T-cell (primary cell): ENCODE data around the gene PLEK. TPM values are rescaled to one million over a fixed set of nuclear protein-coding genes. Genes with fewer than 3 reads are reported as not detected.

Experiments
- ATAC-seq, 4 experiments: fragments of 200-7000 bp in 3 of 4; fragments of 150-1000 bp in 1 of 4; cut with Tn5 transposase; replicated peaks in 1 of 4; 1 replicate in 3 of 4; 2 replicates in 1 of 4; pipeline ENCODE4 v1.10.0; 2021; ENCODE audit warnings: moderate library complexity in 3 of 4, mild to moderate bottlenecking in 2 of 4, moderate number of reproducible peaks in 1 of 4
- CTCF ChIA-PET, 2 donors: fragments of 300-600 bp; sonication (Branson Sonifier 250); formaldehyde crosslinking; loops; one replicate each; lab custom pipeline; 2022; ENCODE audit warnings: antibody characterized with exemption in 2 of 2; lab: Charles Lee
- POLR2A ChIA-PET, 2 donors: fragments of 300-600 bp; sonication (Branson Sonifier 250); formaldehyde crosslinking; loops; one replicate each; lab custom pipeline; 2022; ENCODE audit warnings: antibody characterized with exemption in 2 of 2; lab: Charles Lee
- DNase-seq, 35 experiments: peaks; one replicate each; pipeline versions ENCODE4 v3.0.0 to v3.0.0-alpha.2; 2013 to 2023
- H3K27ac ChIP-seq: one replicate; pipeline ENCODE4 v1.5.1; 2013; ENCODE audit warnings: low read length
- H3K27me3 ChIP-seq, 2 experiments: replicated peaks in 1 of 2; 1 replicate in 1 of 2; 2 replicates in 1 of 2; pipeline versions ENCODE4 v1.6.1 to v1.7.0; 2013; ENCODE audit warnings: low read length in 1 of 2, mixed read lengths in 1 of 2; ENCODE audit not compliant: control insufficient read depth in 2 of 2, insufficient read depth in 2 of 2; ENCODE audit errors: extremely low read depth in 1 of 2
- H3K36me3 ChIP-seq, 2 donors: 1 replicate in 1 of 2; 2 replicates in 1 of 2; pipeline versions ENCODE4 v1.6.1 to v1.7.0; 2013; ENCODE audit warnings: low read length in 1 of 2; ENCODE audit not compliant: control insufficient read depth in 2 of 2, insufficient read depth in 1 of 2; ENCODE audit errors: extremely low read depth in 1 of 2
- H3K4me1 ChIP-seq, 2 experiments: 1 replicate in 1 of 2; 2 replicates in 1 of 2; pipeline versions ENCODE4 v1.6.1 to v1.7.0; 2013; ENCODE audit warnings: low read length in 2 of 2, mixed read lengths in 1 of 2; ENCODE audit not compliant: insufficient read depth in 2 of 2, control insufficient read depth in 1 of 2; ENCODE audit errors: extremely low read depth in 1 of 2
- H3K4me3 ChIP-seq, 2 donors: 1 replicate in 1 of 2; 2 replicates in 1 of 2; pipeline versions ENCODE4 v1.5.1 to v1.7.0; 2013; ENCODE audit warnings: mild to moderate bottlenecking in 2 of 2, low read length in 1 of 2, moderate library complexity in 1 of 2; ENCODE audit not compliant: control insufficient read depth in 1 of 2; ENCODE audit errors: extremely low read depth in 1 of 2
- H3K9me3 ChIP-seq: 2 replicates; pipeline ENCODE4 v1.7.0; 2013
- H3K27ac Mint-ChIP-seq, 2 donors: one replicate each; pipeline ENCODE4 v1.8.0; 2020 to 2021; ENCODE audit warnings: mild to moderate bottlenecking in 2 of 2, mixed read lengths in 2 of 2
- H3K27me3 Mint-ChIP-seq, 2 donors: one replicate each; pipeline ENCODE4 v1.8.0; 2021 to 2022; ENCODE audit warnings: mixed read lengths in 2 of 2
- H3K36me3 Mint-ChIP-seq: one replicate; pipeline ENCODE4 v1.8.0; 2021; ENCODE audit warnings: mixed read lengths
- H3K4me1 Mint-ChIP-seq, 3 donors: one replicate each; pipeline ENCODE4 v1.8.0; 2020 to 2022; ENCODE audit warnings: mixed read lengths in 3 of 3, mild to moderate bottlenecking in 1 of 3
- H3K4me3 Mint-ChIP-seq, 3 donors: one replicate each; pipeline ENCODE4 v1.8.0; 2020 to 2022; ENCODE audit warnings: mild to moderate bottlenecking in 3 of 3, mixed read lengths in 3 of 3, moderate library complexity in 3 of 3
- H3K9me3 Mint-ChIP-seq, 3 donors: one replicate each; pipeline ENCODE4 v1.8.0; 2020 to 2022; ENCODE audit warnings: mixed read lengths in 3 of 3
- WGBS: methylation state at CpG from one replicate; pipeline ENCODE4 v1.1.5; 2013; ENCODE audit warnings: missing lambda C conversion rate; ENCODE audit not compliant: insufficient coverage; 5-methylcytosine and 5-hydroxymethylcytosine counted together
- total RNA-seq, 35 experiments: library from RNA in 6 of 35; stranded (reverse) in 6 of 35; fragments of 120-200 nt in 1 of 35; gene quantifications; one replicate each; pipeline versions ENCODE4 v1.2.1 to v1.2.4 and lab custom pipeline; 2013 to 2026

Gene PLEK
- total RNA-seq (10 to 100 TPM in 4 of 5 donors, 1 to 10 TPM in 1; 5.1 to 28.4 (median 13.6) TPM), total RNA-seq (lab: John Stamatoyannopoulos, UW) (8.3 to 136 (median 22.0) reads per million in 29 experiments)
- 103 TPM for total RNA-seq (2013)

GRCh38 chr2:68365087-68365486, at the start of gene PLEK:
Gene PLEK (plus strand): TSS chr2:68365282. CDS start chr2:68365352, 70 bp downstream.
- peaks cover 0 to 6% (median 5%) of the 10 kb centered on the region in 3 donors for H3K9me3 Mint-ChIP-seq
- H3K36me3 Mint-ChIP-seq: peaks cover 2% of the 10 kb centered on the region
- peaks cover 13 to 48% (median 16%) of the 10 kb centered on the region in 3 donors for H3K4me1 Mint-ChIP-seq
- 48% methylated on average over 7 of the region's 7 CpGs for WGBS
- DNase-seq (peak in 25 of 35 experiments; percentile 7 to 55 (median 23)), ATAC-seq (peak in 2 of 4 experiments; percentile 52)
- Histone ChIP-seq H3K4me3 (peak within 1 kb of the TSS in 1 of 2 donors; percentile 53), H3K9me3 (no peaks in the 10 kb centered on the region), H3K27ac (peak within 1 kb of the TSS; percentile 53), H3K27me3 (no peaks in the 10 kb centered on the region), H3K36me3 (no peaks in the 10 kb centered on the region), H3K4me1 (peaks cover 0 to 15% of the 10 kb centered on the region in 2 experiments)
- ChIA-PET CTCF (interaction anchor here in 1 of 2 donors (0.9 kb wide), 1 partner anchor 14 kb away, joined by 3 read pairs; no protein-coding TSS in a partner anchor), POLR2A (no interaction called here)
- H3K27me3 Mint-ChIP-seq: peaks cover 0 to 4% of the 10 kb centered on the region in 2 donors
- H3K4me3 Mint-ChIP-seq: peak within 1 kb of the TSS; percentile 73 to 83 (median 77)
- H3K27ac Mint-ChIP-seq: peak within 1 kb of the TSS; percentile 66 to 88

GRCh38 chr2:68316111-68316510, 49.0 kb upstream of the PLEK start:
- DNase-seq (no peak), ATAC-seq (no peak)
- H3K4me3 Mint-ChIP-seq: no peak overlapping the region
- Histone ChIP-seq H3K36me3 (no peaks in the 10 kb centered on the region), H3K27ac (no peak overlapping the region), H3K4me3 (no peak overlapping the region), H3K4me1 (peaks cover 0 to 15% of the 10 kb centered on the region in 2 experiments), H3K9me3 (no peaks in the 10 kb centered on the region), H3K27me3 (peaks cover 4 to 22% of the 10 kb centered on the region in 2 experiments)
- H3K9me3 Mint-ChIP-seq: peaks cover 0 to 7% (median 7%) of the 10 kb centered on the region in 3 donors
- peaks cover 36 to 57% of the 10 kb centered on the region in 2 donors for H3K27me3 Mint-ChIP-seq
- POLR2A ChIA-PET: no interaction called here
- H3K4me1 Mint-ChIP-seq: peaks cover 0 to 14% (median 9%) of the 10 kb centered on the region in 3 donors
- no peak overlapping the region for H3K27ac Mint-ChIP-seq
- H3K36me3 Mint-ChIP-seq: no peaks in the 10 kb centered on the region
- no CpG with 5 or more reads among the region's 2 CpGs for WGBS
- CTCF ChIA-PET: no interaction called here

GRCh38 chr2:68317971-68318913, 46.8 kb upstream of the PLEK start:
- ATAC-seq: no peak
- peak overlapping the region; percentile 57 to 72 (median 67) for H3K4me3 Mint-ChIP-seq

GRCh38 chr2:68318914-68319397, 46.1 kb upstream of the PLEK start:
- H3K4me1 ChIP-seq: peaks cover 0 to 15% of the 10 kb centered on the region in 2 experiments
- H3K27me3 ChIP-seq: peaks cover 4 to 26% of the 10 kb centered on the region in 2 experiments
- no peak overlapping the region for H3K27ac Mint-ChIP-seq
- H3K9me3 Mint-ChIP-seq: peaks cover 0 to 5% (median 5%) of the 10 kb centered on the region in 3 donors
- H3K4me3 ChIP-seq: peak overlapping the region; percentile 8 to 40
- DNase-seq: peak in 1 of 35 experiments; percentile 3
- peak overlapping the region; percentile 57 to 72 (median 67) for H3K4me3 Mint-ChIP-seq
- no peak overlapping the region for H3K27ac ChIP-seq
- no peak for ATAC-seq
- H3K36me3 Mint-ChIP-seq: no peaks in the 10 kb centered on the region
- H3K4me1 Mint-ChIP-seq: peaks cover 0 to 14% (median 9%) of the 10 kb centered on the region in 3 donors
- ChIA-PET CTCF (no interaction called here), POLR2A (no interaction called here)
- no peaks in the 10 kb centered on the region for H3K36me3 ChIP-seq
- peaks cover 46 to 53% of the 10 kb centered on the region in 2 donors for H3K27me3 Mint-ChIP-seq
- no peaks in the 10 kb centered on the region for H3K9me3 ChIP-seq
- WGBS: 16% methylated on average over 24 of the region's 27 CpGs

More at GRCh38 chr2:68317971-68318913, 46.8 kb upstream of the PLEK start:
- H3K4me3 ChIP-seq: no peak overlapping the region
- Mint-ChIP-seq H3K4me1 (peaks cover 0 to 14% (median 9%) of the 10 kb centered on the region in 3 donors), H3K36me3 (no peaks in the 10 kb centered on the region), H3K9me3 (peaks cover 0 to 7% (median 7%) of the 10 kb centered on the region in 3 donors), H3K27ac (no peak overlapping the region), H3K27me3 (peaks cover 45 to 55% of the 10 kb centered on the region in 2 donors)
- H3K27ac ChIP-seq: no peak overlapping the region
- peaks cover 0 to 15% of the 10 kb centered on the region in 2 experiments for H3K4me1 ChIP-seq
- CTCF ChIA-PET: interaction anchor here in 1 of 2 donors (0.6 kb wide), 1 partner anchor 189 kb away, joined by 3 read pairs; no protein-coding TSS in a partner anchor
- peaks cover 4 to 26% of the 10 kb centered on the region in 2 experiments for H3K27me3 ChIP-seq
- H3K9me3 ChIP-seq: no peaks in the 10 kb centered on the region
- no peak for DNase-seq
- no peaks in the 10 kb centered on the region for H3K36me3 ChIP-seq
- POLR2A ChIA-PET: no interaction called here
- WGBS: 79% methylated on average over 13 of the region's 27 CpGs

- peak within 1 kb of the TSS; percentile 57 to 75 (median 67) for H3K4me3 Mint-ChIP-seq
- H3K4me1 ChIP-seq: peaks cover 0 to 15% of the 10 kb centered on the region in 2 experiments
- DNase-seq (peak in 4 of 35 experiments; percentile 5 to 12 (median 9)), ATAC-seq (peak in 2 of 4 experiments; percentile 24 to 37)
- no peaks in the 10 kb centered on the region for H3K36me3 Mint-ChIP-seq
- H3K27ac Mint-ChIP-seq: peak within 1 kb of the TSS in 1 of 2 donors; percentile 46
- peaks cover 4 to 26% of the 10 kb centered on the region in 2 experiments for H3K27me3 ChIP-seq
- peaks cover 0 to 14% (median 9%) of the 10 kb centered on the region in 3 donors for H3K4me1 Mint-ChIP-seq
- ChIA-PET POLR2A (no interaction called here), CTCF (no interaction called here)
- peaks cover 0 to 2% (median 1%) of the 10 kb centered on the region in 3 donors for H3K9me3 Mint-ChIP-seq
- 1% methylated on average over 51 of the region's 64 CpGs for WGBS
- H3K4me3 ChIP-seq: peak within 1 kb of the TSS; percentile 31 to 64
- no peaks in the 10 kb centered on the region for H3K36me3 ChIP-seq
- H3K27me3 Mint-ChIP-seq: peaks cover 49 to 51% of the 10 kb centered on the region in 2 donors
- no peaks in the 10 kb centered on the region for H3K9me3 ChIP-seq
- H3K27ac ChIP-seq: no peak within 1 kb of the TSS
These were observed 45.5 kb upstream of the PLEK start, which contains the start of gene CNRIP1 for GRCh38 chr2:68319398-68320117. Gene CNRIP1 (minus strand): TSS chr2:68319949. CDS start chr2:68319400, 549 bp downstream.
